ENCODE results near the gene NBAS.

- TF ChIP-seq EZH2 (IDR thresholded peaks at IDR 0.05; ENCODE audit: low read depth) (no peak), CTCF (conservative IDR thresholded peaks at IDR 0.05) (no peak)
Measured at GRCh38 chr2:15435474-15435873, 125.7 kb downstream of the NBAS start.
